HepG2 (cell line): ENCODE results near the gene PLA2G12B. TPM values are rescaled to one million over a fixed set of nuclear protein-coding genes. Genes with fewer than 3 reads are reported as not detected.

ENCODE experiments used
- ATAC-seq: fragments of 200-7000 bp; cut with Tn5 transposase; 3 replicates; pipeline ENCODE4 v1.9.1; 2020; ENCODE audit warnings: mild to moderate bottlenecking, moderate library complexity
- BruUV-seq: library from RNA; stranded (reverse); fragments of 400-500 nt; replicated peaks from 2 replicates; lab custom pipeline; 2021; lab: Mats Ljungman, UMichigan
- CTCF ChIA-PET: fragments of 300-600 bp; formaldehyde crosslinking; extraction: SDS; loops from one replicate; lab custom pipeline; 2021; ENCODE audit warnings: low total read pairs, inconsistent platforms, low intra/inter-chr PET ratio; lab: Yijun Ruan, JAX
- POLR2A ChIA-PET: fragments of 350-600 bp; sonication (Branson Sonifier 250); formaldehyde crosslinking; loops from one replicate; lab custom pipeline; 2020; ENCODE audit warnings: antibody characterized with exemption, inconsistent platforms; lab: Yijun Ruan, JAX
- DNase-seq: peaks from one replicate; pipeline ENCODE4 v3.0.0-alpha.2; 2015; ENCODE audit warnings: low spot score
- FAIRE-seq: peaks from 3 replicates; lab custom pipeline; 2011; peaks lifted over from hg19 to GRCh38; lab: Jason Lieb, UNC
- H2AFZ ChIP-seq: one replicate; pipeline ENCODE4 v1.6.1; 2011; ENCODE audit warnings: low read length, inconsistent platforms
- H3K27ac ChIP-seq: fragments of 300-600 bp; 3 replicates; pipeline ENCODE4 v1.8.0; 2011; ENCODE audit warnings: mixed run types, mild to moderate bottlenecking, mixed read lengths, low read length, inconsistent platforms; ENCODE audit not compliant: insufficient read depth; ENCODE audit errors: extremely low read length
- H3K27me3 ChIP-seq, 2 experiments: fragments of 200-600 bp in 1 of 2; 2 replicates in 1 of 2; 3 replicates in 1 of 2; pipeline versions ENCODE4 v1.6.0 to v1.8.0; 2011; ENCODE audit warnings: low read length in 2 of 2, mild to moderate bottlenecking in 2 of 2, moderate library complexity in 2 of 2, inconsistent platforms in 1 of 2; ENCODE audit not compliant: insufficient read depth in 2 of 2, control insufficient read depth in 1 of 2
- H3K36me3 ChIP-seq, 2 experiments: fragments of 200-600 bp in 1 of 2; replicated peaks in 1 of 2; 2 replicates in 1 of 2; 3 replicates in 1 of 2; pipeline versions ENCODE4 v1.5.1 to v1.8.0; 2011; ENCODE audit warnings: low read length in 2 of 2, inconsistent platforms in 1 of 2; ENCODE audit not compliant: insufficient read depth in 2 of 2, control insufficient read depth in 1 of 2
- H3K4me1 ChIP-seq: 2 replicates; pipeline ENCODE4 v1.5.1; 2012; ENCODE audit warnings: low read length, inconsistent platforms; ENCODE audit not compliant: insufficient read depth
- H3K4me2 ChIP-seq: 2 replicates; pipeline ENCODE4 v1.6.0; 2011; ENCODE audit warnings: low read depth, low read length, inconsistent platforms
- H3K4me3 ChIP-seq, 3 experiments: fragments of 200-600 bp in 1 of 3; sonication (generic), shearing (Covaris generic) in 1 of 3; replicated peaks in 1 of 3; 2 replicates each; pipeline ENCODE4 v1.5.1; 2011 to 2016; ENCODE audit warnings: low read length in 3 of 3, inconsistent platforms in 2 of 3, low read depth in 2 of 3, mild to moderate bottlenecking in 2 of 3, control low read depth in 1 of 3, mixed read lengths in 1 of 3; ENCODE audit not compliant: insufficient read depth in 1 of 3
- H3K79me2 ChIP-seq: one replicate; pipeline ENCODE4 v1.6.1; 2011; ENCODE audit warnings: low read length, inconsistent platforms; ENCODE audit not compliant: insufficient read depth
- H3K9ac ChIP-seq: 2 replicates; pipeline ENCODE4 v1.6.0; 2011; ENCODE audit warnings: mild to moderate bottlenecking, low read depth, low read length, inconsistent platforms; ENCODE audit not compliant: insufficient read depth
- H3K9me3 ChIP-seq: 2 replicates; pipeline ENCODE4 v1.5.1; 2012; ENCODE audit warnings: mild to moderate bottlenecking, low read length
- H4K20me1 ChIP-seq: 2 replicates; pipeline ENCODE4 v1.6.0; 2011; ENCODE audit warnings: inconsistent platforms, mild to moderate bottlenecking, low read length, moderate library complexity; ENCODE audit not compliant: insufficient read depth
- ARID5B ChIP-seq: IDR thresholded peaks from 2 replicates; pipeline ENCODE4 v1.4.0; 2020; ENCODE audit warnings: mild to moderate bottlenecking, missing genetic modification reagents
- REPIN1 ChIP-seq: sonication (generic); formaldehyde crosslinking; IDR thresholded peaks from 2 replicates; pipeline ENCODE4 v1.8.0; 2022; ENCODE audit warnings: missing genetic modification reagents, low read depth, mild to moderate bottlenecking, borderline replicate concordance
- ZKSCAN5 ChIP-seq: sonication (generic); formaldehyde crosslinking; IDR thresholded peaks from 2 replicates; pipeline ENCODE4 v1.5.1; 2020; ENCODE audit warnings: mild to moderate bottlenecking, missing genetic modification reagents
- ZNF431 ChIP-seq: sonication (generic); formaldehyde crosslinking; IDR thresholded peaks from 2 replicates; pipeline ENCODE4 v1.9.0; 2022; ENCODE audit warnings: missing genetic modification reagents, low read depth, mild to moderate bottlenecking, borderline replicate concordance
- ZNF839 ChIP-seq: sonication (generic); formaldehyde crosslinking; IDR thresholded peaks from 2 replicates; pipeline ENCODE4 v1.4.0; 2020; ENCODE audit warnings: missing genetic modification reagents, mild to moderate bottlenecking, borderline replicate concordance
- WGBS: methylation state at CpG from one replicate; pipeline ENCODE4 v1.1.6; 2017; ENCODE audit warnings: low lambda C conversion rate; 5-methylcytosine and 5-hydroxymethylcytosine counted together
- in situ Hi-C: cut with HindIII; loops from 2 replicates; pipeline ENCODE4 v1.10.0; 2017; ENCODE audit warnings: low pct_unique_long_range_greater_than_20kb; ENCODE audit not compliant: extremely low pct_ligation_motif_present
- intact Hi-C: fragments of 100-400 bp; cut with micrococcal nuclease; formaldehyde crosslinking; loops from one replicate; pipeline ENCODE4 v1.10.0; 2022; ENCODE audit not compliant: unreplicated experiment
- polyA plus RNA-seq, 8 experiments: library from polyadenylated mRNA; depleted of rRNA in 3 of 8; stranded (reverse) in 7 of 8; unstranded in 1 of 8; fragments of >200 nt; fragmentation: Illumina TruSeq in 4 of 8; extraction: Trizol in 4 of 8; gene quantifications; 2 replicates each; pipeline versions ENCODE4 v1.2.1 to v1.2.3, GENCODE V29; 2011 to 2016; ENCODE audit warnings: low read depth in 4 of 8, missing spikeins in 1 of 8, mixed read lengths in 1 of 8; ENCODE audit not compliant: insufficient read depth in 1 of 8
- total RNA-seq, 5 experiments: library from RNA; depleted of rRNA; stranded (reverse); fragments of >200 nt; fragmentation: Illumina TruSeq; extraction: Trizol; gene quantifications; 2 replicates each; pipeline ENCODE4 v1.2.3, GENCODE V29; 2016; ENCODE audit warnings: low read depth in 1 of 5

Gene PLA2G12B
- total and polyA plus RNA-seq, 2 of the 13 experiments (the other 11 are each of a cell fraction or from before 2014, with no cell fraction given), result 7.7 to 38.0 TPM

GRCh38 chr10:72943498-72944234 lies 10.9 kb downstream of the PLA2G12B start:
- DNase-seq, result no peak
- Histone ChIP-seq H3K4me1 (no peaks in the 10 kb centered on the region), H3K27ac (no peak overlapping the region), H2AFZ (no peak overlapping the region), H3K9me3 (no peaks in the 10 kb centered on the region), H3K79me2 (no peaks in the 10 kb centered on the region), H3K4me2 (no peak overlapping the region), H3K4me3 (no peak overlapping the region), H4K20me1 (no peaks in the 10 kb centered on the region), H3K27me3 (no peaks in the 10 kb centered on the region), H3K9ac (no peak overlapping the region), H3K36me3 (0 out of 5 replicates have a peak, but pooled peaks cover 0 to 4% of the 10 kb centered on the region in 2 experiments)
- BruUV-seq, result no TSS peak
- 85% methylated on average over 2 of the region's 2 CpGs for WGBS
- in situ Hi-C loops (no loop called here), intact Hi-C loops (no loop called here)
- no peak for ATAC-seq
- FAIRE-seq, result no peak
- ChIA-PET CTCF (no interaction called here), POLR2A (no interaction called here)
- TF ChIP-seq ARID5B (CRISPR knock-in tag), result no peak

GRCh38 chr10:72935361-72935760 lies 19.2 kb downstream of the PLA2G12B start:
- Histone ChIP-seq H4K20me1 (no peaks in the 10 kb centered on the region), H3K79me2 (no peaks in the 10 kb centered on the region), H3K4me2 (no peak overlapping the region), H3K4me3 (no peak overlapping the region), H3K27ac (no peak overlapping the region), H3K4me1 (peaks cover 9% of the 10 kb centered on the region), H2AFZ (no peak overlapping the region), H3K36me3 (peaks cover 0 to 21% of the 10 kb centered on the region in 2 experiments; a peak in 1 of 5 replicates), H3K9me3 (no peaks in the 10 kb centered on the region), H3K9ac (no peak overlapping the region), H3K27me3 (no peaks in the 10 kb centered on the region)
- no TSS peak for BruUV-seq
- in situ Hi-C loops (no loop called here), intact Hi-C loops (no loop called here)
- ATAC-seq, result no peak
- no peak for FAIRE-seq
- 95% methylated on average over 6 of the region's 6 CpGs for WGBS
- CTCF ChIA-PET, result no interaction called here
- TF ChIP-seq ZNF431 (CRISPR knock-in tag) (no peak), REPIN1 (CRISPR knock-in tag) (no peak), ZKSCAN5 (CRISPR knock-in tag) (no peak), ZNF839 (CRISPR knock-in tag) (no peak)
- DNase-seq, result no peak
- POLR2A ChIA-PET, result no interaction called here
